BE2C (cell line): ENCODE data around the gene UBE2D2.
"Not testable (repeated sequence)": the region's sequence is repeated elsewhere in the genome, so short reads cannot be mapped to it uniquely, and the experiment has no call there.

ENCODE experiments used
- DNase-seq: peaks from one replicate; pipeline ENCODE4 v3.0.0-alpha.2; 2020
- H3K27me3 ChIP-seq: fragments of 250-450 bp; sonication (Bioruptor Pico); 2 replicates; pipeline ENCODE4 v1.5.1; 2020; ENCODE audit warnings: mild to moderate bottlenecking
- H3K36me3 ChIP-seq: fragments of 250-450 bp; sonication (Bioruptor Pico); 2 replicates; pipeline ENCODE4 v1.5.1; 2020; ENCODE audit warnings: mild to moderate bottlenecking
- H3K4me1 ChIP-seq: fragments of 250-450 bp; sonication (Bioruptor Pico); 2 replicates; pipeline ENCODE4 v1.5.1; 2020
- H3K4me3 ChIP-seq: 2 replicates; pipeline ENCODE4 v1.5.1; 2011; ENCODE audit warnings: low read depth, low read length
- H3K9me3 ChIP-seq: fragments of 250-450 bp; sonication (Bioruptor Pico); 2 replicates; pipeline ENCODE4 v1.5.1; 2020
- TF ChIP-seq, protein P1 (sequence below): IDR thresholded peaks from 2 replicates; pipeline ENCODE4 v1.5.1; 2012; ENCODE audit warnings: mild to moderate bottlenecking, low read depth, low read length

UBE2D2 gene

DNA sequence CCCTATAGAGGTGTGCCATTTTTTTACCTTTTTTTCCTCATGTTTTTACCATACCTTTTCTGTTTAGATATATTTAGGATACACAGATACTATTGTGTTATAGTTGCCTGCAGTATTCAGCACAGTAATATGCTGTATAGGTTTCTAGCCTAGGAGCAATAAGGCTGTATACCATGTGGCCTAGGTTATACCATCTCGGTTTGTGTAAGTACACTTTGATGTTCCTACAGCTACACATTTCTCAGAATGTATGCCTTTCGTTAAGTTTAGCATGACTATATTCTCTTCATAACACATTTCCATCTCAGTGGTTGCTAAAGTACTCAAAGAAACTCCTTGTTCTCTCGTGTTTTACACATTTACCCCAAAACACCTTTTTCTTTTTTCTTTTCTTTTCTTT is 23.0 kb downstream of the UBE2D2 start:
- H3K36me3 ChIP-seq = peaks cover 23% of the 10 kb centered on the region
- no peak overlapping the region for H3K4me3 ChIP-seq
- no peaks in the 10 kb centered on the region for H3K4me1 ChIP-seq

DNA sequence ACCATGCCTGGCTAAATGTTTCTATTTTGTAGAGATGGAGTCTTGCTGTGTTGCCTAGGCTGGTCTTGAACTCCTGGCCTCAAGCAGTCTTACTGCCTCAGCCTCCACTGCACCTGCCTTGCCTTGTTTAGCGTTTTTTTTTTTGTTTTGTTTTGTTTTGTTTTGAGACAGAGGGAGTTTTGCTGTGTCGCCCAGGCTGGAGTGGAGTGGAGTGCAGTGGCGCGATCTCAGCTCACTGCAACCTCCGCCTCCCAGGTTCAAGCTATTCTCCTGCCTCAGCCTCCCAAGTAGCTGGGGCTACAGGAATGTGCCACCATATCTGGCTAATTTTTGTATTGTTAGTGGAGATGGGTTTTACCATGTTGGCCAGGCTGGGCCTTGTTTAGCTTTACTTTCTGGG is 27.0 kb downstream of the UBE2D2 start:
- not testable (repeated sequence) for H3K9me3 ChIP-seq, H3K4me3 ChIP-seq, H3K27me3 ChIP-seq, H3K4me1 ChIP-seq, H3K36me3 ChIP-seq, DNase-seq

More for the DNA sequence above, 23.0 kb downstream of the UBE2D2 start:
- DNase-seq = no peak
- H3K27me3 ChIP-seq = no peaks in the 10 kb centered on the region
- no peaks in the 10 kb centered on the region for H3K9me3 ChIP-seq
- TF ChIP-seq, protein P1, sequence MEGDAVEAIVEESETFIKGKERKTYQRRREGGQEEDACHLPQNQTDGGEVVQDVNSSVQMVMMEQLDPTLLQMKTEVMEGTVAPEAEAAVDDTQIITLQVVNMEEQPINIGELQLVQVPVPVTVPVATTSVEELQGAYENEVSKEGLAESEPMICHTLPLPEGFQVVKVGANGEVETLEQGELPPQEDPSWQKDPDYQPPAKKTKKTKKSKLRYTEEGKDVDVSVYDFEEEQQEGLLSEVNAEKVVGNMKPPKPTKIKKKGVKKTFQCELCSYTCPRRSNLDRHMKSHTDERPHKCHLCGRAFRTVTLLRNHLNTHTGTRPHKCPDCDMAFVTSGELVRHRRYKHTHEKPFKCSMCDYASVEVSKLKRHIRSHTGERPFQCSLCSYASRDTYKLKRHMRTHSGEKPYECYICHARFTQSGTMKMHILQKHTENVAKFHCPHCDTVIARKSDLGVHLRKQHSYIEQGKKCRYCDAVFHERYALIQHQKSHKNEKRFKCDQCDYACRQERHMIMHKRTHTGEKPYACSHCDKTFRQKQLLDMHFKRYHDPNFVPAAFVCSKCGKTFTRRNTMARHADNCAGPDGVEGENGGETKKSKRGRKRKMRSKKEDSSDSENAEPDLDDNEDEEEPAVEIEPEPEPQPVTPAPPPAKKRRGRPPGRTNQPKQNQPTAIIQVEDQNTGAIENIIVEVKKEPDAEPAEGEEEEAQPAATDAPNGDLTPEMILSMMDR = no peak

DNA sequence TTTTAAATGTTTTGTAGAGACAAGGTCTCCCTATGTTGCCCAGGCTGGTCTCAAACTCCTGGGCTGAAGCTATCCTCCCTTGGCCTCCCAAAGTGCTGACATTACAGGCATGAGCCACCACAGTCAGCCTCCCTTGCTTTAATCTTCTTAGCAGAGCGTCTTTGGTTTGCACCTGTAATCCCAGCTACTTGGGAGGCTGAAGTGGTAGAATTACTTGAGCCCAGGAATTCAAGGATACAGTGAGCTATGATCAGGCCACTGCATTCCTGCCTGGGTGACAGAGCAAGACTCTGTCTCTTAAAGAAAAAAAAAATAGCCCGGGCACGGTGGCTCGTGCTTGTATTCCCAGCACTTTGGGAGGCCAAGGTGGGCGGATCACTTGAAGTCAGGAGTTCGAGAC is 27.8 kb downstream of the UBE2D2 start:
- TF ChIP-seq, protein P1 = no peak
- no peak for DNase-seq
- peaks cover 10% of the 10 kb centered on the region for H3K36me3 ChIP-seq
- H3K4me3 ChIP-seq = no peak overlapping the region
- H3K9me3 ChIP-seq = no peaks in the 10 kb centered on the region
- no peaks in the 10 kb centered on the region for H3K4me1 ChIP-seq
- H3K27me3 ChIP-seq = no peaks in the 10 kb centered on the region

DNA sequence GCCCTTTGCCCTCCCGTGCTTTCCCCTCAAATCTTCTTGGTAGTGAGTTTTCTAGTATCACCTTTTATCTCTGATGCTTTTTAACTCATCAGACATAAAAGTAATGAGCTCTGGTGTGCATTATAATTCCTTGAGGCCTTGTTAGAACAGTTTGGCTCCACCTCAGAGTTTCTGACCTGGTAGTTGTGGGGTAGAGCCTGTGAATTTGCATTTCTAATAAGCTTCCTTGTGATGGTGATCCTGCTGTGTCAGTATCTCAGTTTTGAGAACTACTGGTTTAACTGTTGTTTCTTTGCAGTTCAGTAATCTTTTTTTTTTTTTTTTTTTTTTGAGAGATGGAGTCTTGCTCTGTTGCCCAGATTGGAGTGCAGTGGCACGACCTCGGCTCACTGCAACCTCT is 31.1 kb downstream of the UBE2D2 start:
- TF ChIP-seq, protein P1 = no peak
- Histone ChIP-seq H3K4me1 (no peaks in the 10 kb centered on the region), H3K4me3 (no peak overlapping the region), H3K36me3 (peaks cover 10% of the 10 kb centered on the region; the same call in 1 of the 2 replicates), H3K9me3 (no peaks in the 10 kb centered on the region), H3K27me3 (no peaks in the 10 kb centered on the region)
- DNase-seq = no peak

DNA sequence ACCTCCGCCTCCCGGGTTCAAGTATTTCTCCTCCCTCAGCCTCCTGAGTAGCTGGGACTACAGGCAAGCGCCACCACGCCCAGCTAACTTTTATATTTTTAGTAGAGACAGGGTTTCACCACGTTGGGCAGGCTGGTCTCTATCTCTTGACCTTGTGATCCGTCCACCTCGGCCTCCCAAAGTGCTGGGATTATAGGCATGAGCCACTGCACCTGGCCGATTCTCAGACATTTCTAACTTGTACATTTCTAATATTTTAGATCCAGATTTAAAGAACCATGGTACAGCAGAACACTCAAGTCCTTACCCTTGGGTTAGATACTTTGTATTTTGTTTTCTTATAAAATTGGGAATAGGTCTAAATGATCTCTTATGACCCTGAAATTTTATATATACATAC is 31.9 kb downstream of the UBE2D2 start:
- H3K4me3 ChIP-seq, H3K4me1 ChIP-seq, H3K27me3 ChIP-seq, H3K9me3 ChIP-seq, DNase-seq: not testable (repeated sequence)
- peaks cover 10% of the 10 kb centered on the region; the same call in 1 of the 2 replicates for H3K36me3 ChIP-seq

DNA sequence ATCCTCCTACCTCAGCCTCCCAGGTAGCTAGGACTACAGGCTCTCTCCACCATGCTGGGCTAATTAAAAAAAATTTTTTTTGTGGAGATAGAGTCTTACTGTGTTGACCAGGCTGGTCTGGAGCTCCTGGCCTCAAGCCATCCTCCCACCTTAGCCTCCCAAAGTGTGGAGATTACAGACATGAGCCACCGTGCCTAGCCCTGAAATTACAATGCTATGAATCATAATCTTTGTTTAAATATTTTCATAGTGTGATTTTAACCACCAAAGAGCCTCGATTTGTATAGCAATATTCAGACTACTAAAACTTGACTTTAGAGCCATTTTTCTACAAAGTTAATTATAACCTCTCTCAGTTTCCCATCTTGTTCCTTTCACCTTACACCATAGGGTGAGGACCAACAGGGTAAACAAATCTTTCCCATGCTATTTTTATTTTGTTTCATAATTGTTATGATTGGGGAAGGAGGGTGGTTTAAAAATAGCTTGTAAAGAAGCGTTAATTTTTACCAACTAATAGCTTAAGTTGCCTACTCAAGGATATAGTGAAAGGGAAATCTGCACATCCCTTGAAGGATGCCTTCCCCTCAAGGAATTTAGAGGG is 32.7 kb downstream of the UBE2D2 start:
- H3K9me3 ChIP-seq = no peaks in the 10 kb centered on the region
- H3K36me3 ChIP-seq = peaks cover 8% of the 10 kb centered on the region; the same call in 1 of the 2 replicates
- H3K4me3 ChIP-seq = no peak overlapping the region
- TF ChIP-seq, protein P1 = no peak
- no peaks in the 10 kb centered on the region for H3K4me1 ChIP-seq
- no peak for DNase-seq
- no peaks in the 10 kb centered on the region for H3K27me3 ChIP-seq

DNA sequence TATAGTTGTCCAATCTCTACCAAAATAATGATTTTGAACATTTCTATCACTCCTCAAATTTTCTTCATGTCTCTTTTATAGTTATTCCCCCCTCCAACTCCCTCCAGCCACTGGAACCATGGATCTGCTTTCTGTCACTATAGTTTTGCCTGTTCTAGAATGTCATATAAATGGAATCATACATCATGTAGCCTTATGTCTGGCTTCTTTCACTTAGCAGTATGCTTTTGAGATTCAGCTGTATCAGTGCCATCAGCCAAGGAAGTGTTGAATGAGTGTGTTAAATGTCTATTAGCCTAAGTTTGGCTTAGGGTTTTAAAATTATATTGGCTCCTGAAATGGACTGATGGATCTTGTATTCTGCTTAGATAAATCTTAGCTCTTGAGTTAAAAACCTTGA is 36.0 kb downstream of the UBE2D2 start:
- Histone ChIP-seq H3K4me3 (no peak overlapping the region), H3K27me3 (no peaks in the 10 kb centered on the region), H3K36me3 (peaks cover 23% of the 10 kb centered on the region), H3K4me1 (no peaks in the 10 kb centered on the region), H3K9me3 (no peaks in the 10 kb centered on the region)
- TF ChIP-seq, protein P1 = no peak
- DNase-seq = peak; percentile 19

DNA sequence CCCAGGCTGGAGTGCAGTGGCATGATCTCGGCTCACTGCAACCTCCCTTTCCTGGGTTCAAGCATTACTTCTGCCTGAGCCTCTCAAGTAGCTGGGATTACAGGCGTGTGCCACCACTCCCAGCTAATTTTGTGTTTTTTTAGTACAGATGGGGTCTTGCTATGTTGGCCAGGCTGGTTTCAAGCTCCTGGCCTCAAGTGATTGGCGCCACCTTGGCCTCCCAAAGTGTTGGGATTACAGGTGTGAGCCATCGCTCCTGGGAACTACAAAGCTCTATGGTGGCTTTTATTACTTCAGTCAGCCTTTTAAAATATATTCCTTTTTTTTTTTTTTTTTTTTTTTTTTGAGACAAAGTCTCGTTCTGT is 37.4 kb downstream of the UBE2D2 start:
- H3K9me3 ChIP-seq, H3K4me3 ChIP-seq, H3K27me3 ChIP-seq, DNase-seq, H3K4me1 ChIP-seq: not testable (repeated sequence)
- peaks cover 36% of the 10 kb centered on the region for H3K36me3 ChIP-seq
